Neural progenitor cell (in vitro differentiated cells): ENCODE measurements around the gene PIH1D2. TPM values are rescaled to one million over a fixed set of nuclear protein-coding genes. Genes with fewer than 3 reads are reported as not detected.

Source experiments
- DNase-seq: peaks from one replicate; pipeline ENCODE4 v3.0.0-alpha.2; 2016; ENCODE audit warnings: low spot score
- H2AFZ ChIP-seq: fragments of 200-600 bp; sonication (generic); replicated peaks from 2 replicates; pipeline ENCODE4 v1.6.1; 2016; ENCODE audit warnings: antibody characterized with exemption
- H3F3A ChIP-seq: fragments of 200-600 bp; sonication (generic); 2 replicates; pipeline ENCODE4 v1.6.1; 2016; ENCODE audit warnings: antibody characterized with exemption, low read depth
- H3K27ac ChIP-seq: fragments of 200-600 bp; sonication (generic); 2 replicates; pipeline ENCODE4 v1.5.1; 2016; ENCODE audit warnings: mild to moderate bottlenecking
- H3K27me3 ChIP-seq: fragments of 200-600 bp; sonication (generic); 2 replicates; pipeline ENCODE4 v1.6.1; 2016; ENCODE audit warnings: mild to moderate bottlenecking, moderate library complexity
- H3K36me3 ChIP-seq: fragments of 200-600 bp; sonication (generic); 2 replicates; pipeline ENCODE4 v1.5.1; 2016
- H3K4me1 ChIP-seq: fragments of 200-600 bp; sonication (generic); 2 replicates; pipeline ENCODE4 v1.6.1; 2016; ENCODE audit warnings: mixed run types
- H3K4me2 ChIP-seq: fragments of 200-600 bp; sonication (generic); 2 replicates; pipeline ENCODE4 v1.6.1; 2016
- H3K4me3 ChIP-seq: fragments of 200-600 bp; sonication (generic); 2 replicates; pipeline ENCODE4 v1.5.1; 2016
- H3K79me2 ChIP-seq: fragments of 200-600 bp; sonication (generic); 2 replicates; pipeline ENCODE4 v1.6.1; 2016; ENCODE audit warnings: low read depth
- H3K9ac ChIP-seq: fragments of 200-600 bp; sonication (generic); 2 replicates; pipeline ENCODE4 v1.6.1; 2016
- H3K9me3 ChIP-seq: fragments of 200-600 bp; sonication (generic); 2 replicates; pipeline ENCODE4 v1.5.1; 2016; ENCODE audit warnings: low read depth
- H4K20me1 ChIP-seq: fragments of 200-600 bp; sonication (generic); 2 replicates; pipeline ENCODE4 v1.6.1; 2016; ENCODE audit warnings: low read depth
- H3K27ac Mint-ChIP-seq: 3 replicates; pipeline ENCODE4 v1.8.0; 2021; ENCODE audit warnings: mixed read lengths
- H3K27me3 Mint-ChIP-seq: 2 replicates; pipeline ENCODE4 v1.8.0; 2022; ENCODE audit warnings: low read depth, mild to moderate bottlenecking, inconsistent platforms, moderate library complexity, mixed read lengths; ENCODE audit not compliant: insufficient read depth
- H3K36me3 Mint-ChIP-seq: 3 replicates; pipeline ENCODE4 v1.8.0; 2021; ENCODE audit warnings: mixed read lengths
- H3K4me1 Mint-ChIP-seq: 3 replicates; pipeline ENCODE4 v1.8.0; 2021; ENCODE audit warnings: mixed read lengths
- H3K4me3 Mint-ChIP-seq: 3 replicates; pipeline ENCODE4 v1.8.0; 2021; ENCODE audit warnings: mild to moderate bottlenecking, moderate library complexity, mixed read lengths
- H3K9me3 Mint-ChIP-seq: 3 replicates; pipeline ENCODE4 v1.8.0; 2020; ENCODE audit warnings: mixed read lengths
- CTCF ChIP-seq: fragments of 200-600 bp; sonication (generic); IDR thresholded peaks from 2 replicates; pipeline ENCODE4 v1.5.1; 2017; ENCODE audit warnings: antibody characterized with exemption, mild to moderate bottlenecking
- EZH2 ChIP-seq: fragments of 200-600 bp; sonication (generic); IDR thresholded peaks from 2 replicates; pipeline ENCODE4 v1.6.1; 2017; ENCODE audit warnings: antibody characterized with exemption, mild to moderate bottlenecking, moderate library complexity
- EZH2phosphoT487 ChIP-seq: fragments of 200-600 bp; sonication (generic); IDR thresholded peaks from 2 replicates; pipeline ENCODE4 v1.6.1; 2017; ENCODE audit warnings: antibody characterized with exemption
- total RNA-seq: library from RNA; depleted of rRNA; stranded (reverse); fragments of >200 nt; gene quantifications from 2 replicates; pipeline ENCODE4 v1.2.3, GENCODE V29; 2015; ENCODE audit warnings: low replicate concordance

The PIH1D2 gene
- total RNA-seq, 1 donor from 2014 or later, result 3.5 TPM

GRCh38 chr11:112113539-112114457 lies 40.0 kb upstream of the PIH1D2 start:
- no peak overlapping the region for H3K4me3 ChIP-seq
- H3K36me3 ChIP-seq, result no peaks in the 10 kb centered on the region
- no peak overlapping the region for H3K4me2 ChIP-seq
- H3K4me3 Mint-ChIP-seq, result no peak overlapping the region
- no peaks in the 10 kb centered on the region for H3K27me3 Mint-ChIP-seq
- H3K9ac ChIP-seq, result no peak overlapping the region
- H2AFZ ChIP-seq, result no peak overlapping the region
- H3K27ac ChIP-seq, result no peak overlapping the region
- no peaks in the 10 kb centered on the region for H3K4me1 ChIP-seq
- TF ChIP-seq EZH2 (no peak), CTCF (peak; percentile 71)
- H3F3A ChIP-seq, result no peaks in the 10 kb centered on the region
- H3K79me2 ChIP-seq, result no peaks in the 10 kb centered on the region
- H3K27me3 ChIP-seq, result no peaks in the 10 kb centered on the region
- H3K36me3 Mint-ChIP-seq, result no peaks in the 10 kb centered on the region
- H3K9me3 Mint-ChIP-seq, result peaks cover 6% of the 10 kb centered on the region
- peak; percentile 58 for DNase-seq
- H3K9me3 ChIP-seq, result no peaks in the 10 kb centered on the region
- H4K20me1 ChIP-seq, result no peaks in the 10 kb centered on the region
- no peak overlapping the region for H3K27ac Mint-ChIP-seq
- H3K4me1 Mint-ChIP-seq, result no peaks in the 10 kb centered on the region

- Histone ChIP-seq H3K4me3 (no peak overlapping the region), H3F3A (no peaks in the 10 kb centered on the region), H3K27me3 (no peaks in the 10 kb centered on the region), H3K79me2 (no peaks in the 10 kb centered on the region), H2AFZ (no peak overlapping the region), H3K27ac (no peak overlapping the region), H3K9me3 (no peaks in the 10 kb centered on the region), H3K4me2 (no peak overlapping the region), H3K36me3 (no peaks in the 10 kb centered on the region), H3K4me1 (no peaks in the 10 kb centered on the region), H3K9ac (no peak overlapping the region), H4K20me1 (no peaks in the 10 kb centered on the region)
- H3K4me1 Mint-ChIP-seq, result no peaks in the 10 kb centered on the region
- no peak overlapping the region for H3K27ac Mint-ChIP-seq
- no peak for DNase-seq
- TF ChIP-seq EZH2phosphoT487 (no peak), CTCF (no peak), EZH2 (no peak)
- H3K4me3 Mint-ChIP-seq, result no peak overlapping the region
- peaks cover 6% of the 10 kb centered on the region for H3K9me3 Mint-ChIP-seq
- no peaks in the 10 kb centered on the region for H3K27me3 Mint-ChIP-seq
- no peaks in the 10 kb centered on the region for H3K36me3 Mint-ChIP-seq
Observed at GRCh38 chr11:112106070-112106469, 32.3 kb upstream of the PIH1D2 start.

GRCh38 chr11:112103446-112103845 lies 29.6 kb upstream of the PIH1D2 start:
- no peak overlapping the region for H3K4me3 ChIP-seq
- no peaks in the 10 kb centered on the region for H3F3A ChIP-seq
- H3K36me3 ChIP-seq, result no peaks in the 10 kb centered on the region
- H4K20me1 ChIP-seq, result no peaks in the 10 kb centered on the region
- H3K4me1 ChIP-seq, result no peaks in the 10 kb centered on the region
- no peak overlapping the region for H3K27ac ChIP-seq
- H3K9me3 ChIP-seq, result no peaks in the 10 kb centered on the region
- no peak overlapping the region for H3K4me2 ChIP-seq
- H3K4me3 Mint-ChIP-seq, result no peak overlapping the region
- H3K27me3 Mint-ChIP-seq, result no peaks in the 10 kb centered on the region
- H3K9ac ChIP-seq, result no peak overlapping the region
- H3K9me3 Mint-ChIP-seq, result no peaks in the 10 kb centered on the region
- no peaks in the 10 kb centered on the region for H3K36me3 Mint-ChIP-seq
- H3K4me1 Mint-ChIP-seq, result no peaks in the 10 kb centered on the region
- no peak for TF ChIP-seq EZH2
- no peak for TF ChIP-seq CTCF
- TF ChIP-seq EZH2phosphoT487, result no peak
- no peak for DNase-seq
- H3K27me3 ChIP-seq, result no peaks in the 10 kb centered on the region
- no peaks in the 10 kb centered on the region for H3K79me2 ChIP-seq
- H2AFZ ChIP-seq, result no peak overlapping the region
- no peak overlapping the region for H3K27ac Mint-ChIP-seq
